ENCODE measurements around the gene FKBP15.
"Not testable (repeated sequence)": the region's sequence is repeated elsewhere in the genome, so short reads cannot be mapped to it uniquely, and the experiment has no call there.

The FKBP15 gene

DNA sequence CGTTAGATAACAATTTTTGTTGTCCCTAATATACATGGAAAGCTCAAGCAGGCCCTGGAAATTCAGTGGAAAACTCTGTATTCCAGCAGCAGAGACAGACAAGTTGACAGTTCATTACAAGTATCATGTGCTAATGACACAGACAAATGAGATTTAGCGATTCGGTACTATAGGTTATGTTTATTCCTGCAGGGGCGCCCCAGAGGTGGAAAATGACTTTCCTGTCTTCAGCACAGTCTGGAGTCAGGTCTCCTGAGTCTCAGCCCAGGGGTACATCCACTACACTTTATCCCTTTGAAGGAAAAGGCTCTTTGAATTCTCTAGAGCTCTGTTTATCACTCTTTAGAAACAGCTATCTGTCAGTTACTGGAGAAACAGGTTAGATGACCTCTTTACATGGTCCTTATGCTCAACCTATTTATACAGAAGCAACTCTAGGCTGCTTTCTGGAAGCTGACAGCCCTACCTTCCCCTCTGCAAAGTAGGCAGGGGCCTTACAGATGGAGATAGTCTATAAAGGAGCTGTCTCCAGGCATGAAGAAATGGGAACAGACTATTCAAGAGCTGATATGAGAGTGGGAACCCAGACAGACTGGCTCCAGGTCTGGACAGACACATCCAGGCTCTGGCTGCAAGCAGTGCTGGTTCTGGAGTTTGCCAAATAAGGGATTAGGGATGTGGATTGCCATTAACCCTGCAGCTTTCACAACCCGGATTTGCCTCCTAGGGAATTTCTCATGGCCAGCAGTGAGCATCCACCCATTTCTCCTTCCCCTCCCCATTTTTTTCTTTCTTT lies 77.4 kb downstream of the FKBP15 start:
- no peak for FAIRE-seq

- FAIRE-seq = not testable (repeated sequence)
Observed at GRCh38 chr9:113140896-113141295, 80.2 kb downstream of the FKBP15 start.

- FAIRE-seq = no peak
Observed at GRCh38 chr9:113139953-113140352, 81.1 kb downstream of the FKBP15 start.

DNA sequence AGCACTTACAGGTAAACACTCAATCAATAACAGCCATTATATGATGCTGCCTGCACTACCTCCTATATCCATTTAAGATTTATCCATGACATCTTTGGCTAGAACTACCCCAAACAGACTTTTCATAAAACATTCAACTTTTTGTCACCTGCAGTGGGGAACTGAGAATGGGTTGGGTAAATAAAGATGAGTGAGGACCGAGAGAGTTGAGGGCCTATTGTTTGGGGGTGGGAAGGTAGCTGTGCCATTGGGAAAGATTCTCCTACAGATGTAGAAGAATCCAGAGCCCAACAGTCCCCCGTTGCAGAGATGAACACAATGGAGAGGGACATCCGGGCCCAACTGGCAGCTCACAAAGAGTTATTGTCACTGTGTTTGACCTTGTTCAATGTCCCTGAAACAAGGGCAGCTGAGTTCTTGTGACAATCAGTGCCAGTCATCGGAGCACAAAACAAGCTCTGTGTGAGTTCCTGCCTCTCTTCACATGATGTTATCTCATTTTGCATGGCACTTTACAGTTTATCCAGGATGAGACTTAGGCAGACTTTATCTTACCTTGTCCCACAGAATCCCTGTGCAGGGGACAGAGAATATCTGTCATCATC lies 81.8 kb downstream of the FKBP15 start:
- FAIRE-seq = no peak

GRCh38 chr9:113138760-113139159 lies 82.3 kb downstream of the FKBP15 start:
- no peak for FAIRE-seq

- FAIRE-seq = no peak
Observed at GRCh38 chr9:113137196-113138168, 83.6 kb downstream of the FKBP15 start.

GRCh38 chr9:113131689-113132151 lies 89.4 kb downstream of the FKBP15 start:
- no peak for FAIRE-seq

GRCh38 chr9:113129884-113130283 lies 91.2 kb downstream of the FKBP15 start:
- no peak for FAIRE-seq

GRCh38 chr9:113129466-113129865 lies 91.6 kb downstream of the FKBP15 start:
- FAIRE-seq = no peak

GRCh38 chr9:113125386-113126035 lies 95.6 kb downstream of the FKBP15 start:
- FAIRE-seq = no peak

DNA sequence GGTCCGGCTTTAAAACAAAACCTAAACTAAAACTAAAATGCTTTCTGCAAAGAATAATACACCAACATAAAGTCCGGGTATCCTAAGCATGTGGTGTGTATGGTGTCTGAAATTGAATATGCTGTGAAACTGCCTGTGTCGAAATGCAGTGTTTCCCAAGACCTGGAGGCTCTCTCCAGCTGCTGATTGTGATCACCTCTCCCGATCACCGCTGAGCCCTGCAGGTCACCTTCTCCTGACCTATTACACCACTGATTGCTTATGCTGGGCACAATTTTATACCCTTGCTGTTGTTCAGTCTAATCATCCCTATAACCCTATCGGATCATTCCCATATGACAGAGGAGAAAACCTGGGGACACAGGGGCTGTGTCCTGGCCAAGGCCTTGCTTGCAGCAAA lies 102.2 kb downstream of the FKBP15 start:
- FAIRE-seq = not testable (repeated sequence)
